Activated CD4-positive, alpha-beta T cell treated with anti-CD3 and anti-CD28 coated beads, Interleukin-2, amount 10 ng/mL, durations not matched to agents 7 days and 5 days (primary cell): Measurements from ENCODE around the gene TMEM88. TPM values are rescaled to one million over a fixed set of nuclear protein-coding genes. Genes with fewer than 3 reads are reported as not detected.

Experiments
- CTCF ChIA-PET: fragments of 350-600 bp; sonication (Branson Sonifier 250); formaldehyde crosslinking; loops from one replicate; lab custom pipeline; 2021; ENCODE audit warnings: antibody characterized with exemption; lab: Charles Lee
- POLR2A ChIA-PET: fragments of 350-600 bp; sonication (Branson Sonifier 250); formaldehyde crosslinking; loops from one replicate; lab custom pipeline; 2021; ENCODE audit warnings: antibody characterized with exemption; lab: Charles Lee
- DNase-seq: peaks from one replicate; pipeline ENCODE4 v3.0.0-alpha.2; 2020
- H3K27ac Mint-ChIP-seq: one replicate; pipeline ENCODE4 v1.8.0; 2021; ENCODE audit warnings: mild to moderate bottlenecking, moderate library complexity, mixed read lengths
- H3K27me3 Mint-ChIP-seq: one replicate; pipeline ENCODE4 v1.8.0; 2021; ENCODE audit warnings: mixed read lengths
- H3K36me3 Mint-ChIP-seq: one replicate; pipeline ENCODE4 v1.8.0; 2021; ENCODE audit warnings: low read depth, mixed read lengths
- H3K4me1 Mint-ChIP-seq: one replicate; pipeline ENCODE4 v1.8.0; 2021; ENCODE audit warnings: mixed read lengths
- H3K4me3 Mint-ChIP-seq: one replicate; pipeline ENCODE4 v1.8.0; 2021; ENCODE audit warnings: mild to moderate bottlenecking, moderate library complexity, mixed read lengths
- H3K9me3 Mint-ChIP-seq: one replicate; pipeline ENCODE4 v1.8.0; 2021; ENCODE audit warnings: mixed read lengths
- total RNA-seq, 2 experiments: library from RNA; stranded (reverse); gene quantifications; one replicate each; pipeline ENCODE4 v1.2.3, GENCODE V29; 2021

The TMEM88 gene
- total RNA-seq, 2 experiments from 2014 or later = 0.55 to 0.87 TPM

DNA sequence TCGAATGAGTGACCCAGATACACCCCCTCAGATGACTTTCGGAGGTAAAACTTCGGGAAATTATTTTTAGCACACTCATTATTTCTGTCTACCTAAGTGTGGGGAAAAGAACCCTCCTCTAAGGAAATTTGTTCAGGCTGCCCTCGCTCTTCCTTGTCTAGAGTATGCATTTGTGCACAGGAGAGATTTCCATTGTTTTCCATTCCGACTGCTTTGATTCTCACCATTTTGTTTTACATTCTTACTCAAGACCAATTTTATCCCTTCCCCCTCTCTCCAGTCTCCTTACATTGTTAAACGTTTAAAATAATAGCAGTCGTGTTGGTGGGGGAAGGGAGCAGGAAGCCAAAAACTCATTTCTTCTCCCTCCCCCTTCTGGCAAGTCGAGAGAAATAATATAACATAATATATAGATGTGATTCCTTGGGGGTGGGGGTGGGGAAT lies 32.2 kb downstream of the TMEM88 start:
- no peak overlapping the region for H3K27ac Mint-ChIP-seq
- no peak for DNase-seq
- H3K9me3 Mint-ChIP-seq = no peaks in the 10 kb centered on the region
- peaks cover 27% of the 10 kb centered on the region for H3K36me3 Mint-ChIP-seq
- POLR2A ChIA-PET = no interaction called here
- peaks cover 13% of the 10 kb centered on the region for H3K4me1 Mint-ChIP-seq
- CTCF ChIA-PET = no interaction called here
- H3K27me3 Mint-ChIP-seq = no peaks in the 10 kb centered on the region
- H3K4me3 Mint-ChIP-seq = no peak overlapping the region

GRCh38 chr17:7887482-7888183 lies 32.8 kb downstream of the TMEM88 start:
- CTCF ChIA-PET = interaction anchor here (1.2 kb wide), 1 partner anchor 53 kb away, joined by 3 read pairs; no protein-coding TSS in a partner anchor

DNA sequence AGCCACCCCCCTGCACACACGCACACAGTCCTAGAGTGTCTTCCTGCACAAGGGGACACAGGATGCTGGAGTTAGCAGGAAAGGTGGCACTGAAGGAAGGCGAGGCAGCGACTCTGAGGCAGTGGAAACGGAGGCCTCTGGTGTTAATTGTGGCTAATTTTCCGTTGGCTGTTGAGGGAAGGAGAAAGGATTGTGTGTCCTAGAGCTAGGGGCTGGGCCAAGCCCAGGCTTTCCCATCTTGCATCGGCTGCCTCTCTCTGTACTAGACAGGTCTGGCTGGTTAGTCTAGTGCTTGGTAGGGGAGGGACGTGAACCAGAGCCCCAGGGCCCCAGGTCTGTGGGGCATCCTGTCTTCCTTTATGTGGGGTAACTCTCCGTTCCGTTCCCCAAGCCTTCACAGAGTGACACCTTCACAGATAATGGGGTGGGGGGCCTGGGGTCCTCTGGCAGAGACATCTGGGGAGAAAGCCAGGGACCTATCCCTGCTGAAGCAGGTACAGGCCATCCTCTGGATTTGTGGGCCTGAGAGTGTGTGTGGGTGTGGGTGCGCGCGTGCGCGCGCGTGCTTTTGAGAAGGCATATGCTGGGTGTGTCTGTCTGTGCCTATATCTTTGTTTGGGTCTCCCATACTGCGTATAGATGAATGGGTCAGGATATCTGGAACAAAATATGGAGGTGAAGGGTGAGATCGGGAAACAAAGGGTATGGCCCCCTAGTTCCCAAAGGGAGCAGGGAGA lies 33.5 kb downstream of the TMEM88 start, which contains the start of gene CHD3:
CHD3 (plus strand) TSS at position 606 of the 737 bp plus-strand sequence. CDS start 212 bp downstream, outside the sequence.
- ChIA-PET CTCF (interaction anchor here (1.2 kb wide), 1 partner anchor 54 kb away, joined by 3 read pairs; no protein-coding TSS in a partner anchor), POLR2A (no interaction called here)
- DNase-seq = peak; percentile 46
- Mint-ChIP-seq H3K36me3 (peaks cover 32% of the 10 kb centered on the region), H3K9me3 (no peaks in the 10 kb centered on the region), H3K4me1 (peaks cover 14% of the 10 kb centered on the region), H3K4me3 (no peak within 1 kb of the TSS), H3K27me3 (no peaks in the 10 kb centered on the region), H3K27ac (no peak within 1 kb of the TSS)

More at GRCh38 chr17:7887482-7888183, 32.8 kb downstream of the TMEM88 start:
- DNase-seq = peak; percentile 93
- Mint-ChIP-seq H3K36me3 (peaks cover 28% of the 10 kb centered on the region), H3K9me3 (no peaks in the 10 kb centered on the region), H3K4me1 (peaks cover 13% of the 10 kb centered on the region), H3K27me3 (no peaks in the 10 kb centered on the region), H3K4me3 (no peak overlapping the region), H3K27ac (no peak overlapping the region)
- POLR2A ChIA-PET = no interaction called here

DNA sequence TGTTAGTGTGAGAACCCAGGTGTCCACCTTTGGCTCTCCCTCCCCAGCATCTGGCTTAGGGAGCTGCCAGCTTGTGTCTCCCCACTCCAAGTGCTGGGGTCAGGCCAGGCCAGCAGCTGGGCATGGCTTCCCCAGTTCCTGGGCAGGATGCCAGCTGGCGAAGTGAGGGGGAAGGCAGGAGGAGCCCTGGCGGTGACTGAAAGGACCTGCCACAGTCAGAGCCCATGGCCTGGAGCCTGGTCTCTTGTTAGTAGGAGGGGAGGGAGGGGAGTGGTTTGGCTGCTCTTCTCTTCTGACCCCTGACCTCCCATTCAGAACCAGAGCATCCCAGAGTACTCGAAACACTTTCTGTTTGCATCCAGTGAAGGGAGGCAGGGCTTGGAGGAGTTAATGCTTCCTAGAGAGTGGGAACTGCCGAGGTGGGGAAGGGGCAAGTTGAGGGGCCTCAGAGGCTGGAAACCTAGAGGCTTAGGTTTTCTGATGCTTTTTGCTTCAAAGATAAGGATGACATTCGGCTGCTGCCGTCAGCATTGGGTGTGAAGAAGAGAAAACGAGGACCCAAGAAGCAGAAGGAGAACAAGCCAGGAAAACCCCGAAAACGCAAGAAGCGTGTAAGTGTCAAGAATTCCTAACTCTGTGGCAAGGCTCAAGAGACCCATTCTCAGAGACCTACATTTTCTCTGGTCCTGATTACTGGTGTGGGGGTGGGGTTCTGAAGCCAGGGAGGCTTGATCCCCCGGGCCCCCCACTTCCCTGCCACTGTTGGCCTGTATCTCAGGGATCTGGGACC lies 34.5 kb downstream of the TMEM88 start:
- H3K4me3 Mint-ChIP-seq = no peak overlapping the region
- DNase-seq = peak; percentile 27

GRCh38 chr17:7893187-7893880 lies 38.5 kb downstream of the TMEM88 start:
- Mint-ChIP-seq H3K9me3 (no peaks in the 10 kb centered on the region), H3K4me1 (peaks cover 28% of the 10 kb centered on the region), H3K4me3 (no peak overlapping the region), H3K36me3 (peaks cover 74% of the 10 kb centered on the region), H3K27me3 (no peaks in the 10 kb centered on the region), H3K27ac (no peak overlapping the region)
- CTCF ChIA-PET = no interaction called here
- no peak for DNase-seq
- POLR2A ChIA-PET = no interaction called here

More for the DNA sequence above, 34.5 kb downstream of the TMEM88 start:
- no peak overlapping the region for H3K27ac Mint-ChIP-seq
- H3K9me3 Mint-ChIP-seq = no peaks in the 10 kb centered on the region
- H3K27me3 Mint-ChIP-seq = no peaks in the 10 kb centered on the region
- POLR2A ChIA-PET = no interaction called here
- peaks cover 16% of the 10 kb centered on the region for H3K4me1 Mint-ChIP-seq
- peaks cover 41% of the 10 kb centered on the region for H3K36me3 Mint-ChIP-seq
- CTCF ChIA-PET = no interaction called here

DNA sequence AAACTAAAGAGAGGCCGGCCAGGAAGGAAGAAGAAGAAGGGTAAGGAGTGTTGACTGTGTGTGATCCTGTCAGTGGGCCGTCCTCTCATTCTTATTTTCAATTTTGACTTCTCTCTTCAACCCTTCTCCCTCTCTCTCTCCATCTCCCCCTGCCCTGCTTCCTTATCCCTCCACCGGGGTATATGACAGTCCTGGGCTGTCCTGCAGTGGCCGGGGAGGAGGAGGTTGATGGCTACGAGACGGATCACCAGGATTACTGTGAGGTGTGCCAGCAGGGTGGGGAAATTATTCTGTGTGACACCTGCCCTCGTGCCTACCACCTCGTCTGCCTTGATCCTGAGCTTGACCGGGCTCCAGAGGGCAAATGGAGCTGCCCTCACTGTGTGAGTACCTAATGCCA lies 39.4 kb downstream of the TMEM88 start:
- ChIA-PET POLR2A (no interaction called here), CTCF (no interaction called here)
- no peak overlapping the region for H3K27ac Mint-ChIP-seq
- H3K4me1 Mint-ChIP-seq = peaks cover 28% of the 10 kb centered on the region
- no peaks in the 10 kb centered on the region for H3K9me3 Mint-ChIP-seq
- no peak overlapping the region for H3K4me3 Mint-ChIP-seq
- no peak for DNase-seq
- H3K36me3 Mint-ChIP-seq = peaks cover 82% of the 10 kb centered on the region
- H3K27me3 Mint-ChIP-seq = no peaks in the 10 kb centered on the region

DNA sequence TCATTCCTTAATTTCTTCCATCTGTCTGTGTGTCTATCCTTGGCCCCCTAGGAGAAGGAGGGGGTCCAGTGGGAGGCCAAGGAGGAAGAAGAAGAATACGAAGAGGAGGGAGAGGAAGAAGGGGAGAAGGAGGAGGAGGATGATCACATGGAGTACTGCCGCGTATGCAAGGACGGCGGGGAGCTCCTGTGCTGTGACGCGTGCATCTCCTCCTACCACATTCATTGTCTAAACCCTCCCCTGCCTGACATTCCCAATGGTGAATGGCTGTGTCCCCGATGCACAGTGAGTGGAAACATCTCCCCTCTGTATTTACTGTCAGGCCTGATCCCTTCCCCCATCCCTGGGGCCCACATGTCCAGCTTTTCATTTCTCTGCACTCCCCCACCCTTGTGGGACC lies 40.0 kb downstream of the TMEM88 start:
- Mint-ChIP-seq H3K9me3 (no peaks in the 10 kb centered on the region), H3K4me3 (no peak overlapping the region), H3K36me3 (peaks cover 82% of the 10 kb centered on the region), H3K27ac (no peak overlapping the region), H3K4me1 (peaks cover 28% of the 10 kb centered on the region), H3K27me3 (no peaks in the 10 kb centered on the region)
- CTCF ChIA-PET = interaction anchor here (0.5 kb wide), 1 partner anchor 20 kb away, joined by 3 read pairs; no protein-coding TSS in a partner anchor
- POLR2A ChIA-PET = no interaction called here
- no peak for DNase-seq

GRCh38 chr17:7897090-7897489 lies 42.2 kb downstream of the TMEM88 start:
- Mint-ChIP-seq H3K4me1 (peaks cover 21% of the 10 kb centered on the region), H3K4me3 (no peak overlapping the region), H3K27me3 (no peaks in the 10 kb centered on the region), H3K36me3 (peaks cover 80% of the 10 kb centered on the region), H3K27ac (no peak overlapping the region), H3K9me3 (no peaks in the 10 kb centered on the region)
- POLR2A ChIA-PET = no interaction called here
- CTCF ChIA-PET = interaction anchor here (1.4 to 2.1 kb wide), 2 partner anchors 10 to 92 kb away, joined by 4 to 6 read pairs; no protein-coding TSS in a partner anchor
- no peak for DNase-seq

DNA sequence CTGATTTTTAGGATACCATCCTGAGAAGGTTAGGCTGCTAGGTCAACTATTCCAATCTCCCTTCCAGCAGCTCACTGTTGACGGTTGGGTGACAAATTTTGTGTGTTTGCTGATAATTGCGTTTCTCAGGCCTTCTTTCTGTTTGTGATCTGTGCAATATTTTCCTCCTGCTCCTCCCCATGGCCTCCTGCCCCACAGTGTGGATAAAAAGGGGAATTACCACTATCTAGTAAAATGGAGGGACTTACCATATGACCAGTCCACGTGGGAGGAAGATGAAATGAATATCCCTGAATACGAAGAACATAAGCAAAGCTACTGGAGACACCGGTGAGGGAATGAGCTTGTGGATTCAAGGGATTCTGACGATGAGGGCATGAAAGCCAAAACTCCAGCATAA lies 42.9 kb downstream of the TMEM88 start:
- ChIA-PET CTCF (interaction anchor here (1.0 to 2.1 kb wide), 3 partner anchors 9 to 91 kb away, joined by 4 to 6 read pairs (median 4); no protein-coding TSS in a partner anchor), POLR2A (no interaction called here)
- Mint-ChIP-seq H3K27ac (no peak overlapping the region), H3K36me3 (peaks cover 82% of the 10 kb centered on the region), H3K27me3 (no peaks in the 10 kb centered on the region), H3K4me3 (no peak overlapping the region), H3K4me1 (peaks cover 21% of the 10 kb centered on the region), H3K9me3 (no peaks in the 10 kb centered on the region)
- DNase-seq = no peak

GRCh38 chr17:7903154-7904103 lies 48.6 kb downstream of the TMEM88 start:
- H3K4me3 Mint-ChIP-seq = no peak overlapping the region
- H3K27me3 Mint-ChIP-seq = no peaks in the 10 kb centered on the region
- no peak for DNase-seq
- ChIA-PET POLR2A (no interaction called here), CTCF (interaction anchor here (0.9 to 4.3 kb wide), 3 partner anchors 9 to 439 kb away, joined by 3 to 17 read pairs (median 3); no protein-coding TSS in a partner anchor)
- no peaks in the 10 kb centered on the region for H3K4me1 Mint-ChIP-seq
- peaks cover 75% of the 10 kb centered on the region for H3K36me3 Mint-ChIP-seq
- H3K9me3 Mint-ChIP-seq = no peaks in the 10 kb centered on the region
- peak overlapping the region; percentile 39 for H3K27ac Mint-ChIP-seq
